Thoracic aorta (tissue), 2 donors: ENCODE results near the gene B4GALT5. TPM values are rescaled to one million over a fixed set of nuclear protein-coding genes. Genes with fewer than 3 reads are reported as not detected.

Source experiments
- ATAC-seq: fragments of 150-250 bp; one replicate; pipeline ENCODE4 v1.8.0; 2017; ENCODE audit warnings: low read depth; ENCODE audit not compliant: insufficient number of reproducible peaks, low FRiP score
- DNase-seq: peaks from one replicate; pipeline ENCODE4 v3.0.0-alpha.2; 2020; ENCODE audit warnings: low spot score
- H3K27ac ChIP-seq, 2 donors: fragments of 200-600 bp; sonication (generic); 1 replicate in 1 of 2; 2 replicates in 1 of 2; pipeline ENCODE4 v1.5.1; 2016; ENCODE audit warnings: mild to moderate bottlenecking in 2 of 2, moderate library complexity in 2 of 2
- H3K27me3 ChIP-seq: fragments of 200-600 bp; sonication (generic); replicated peaks from 2 replicates; pipeline ENCODE4 v1.6.0; 2016; ENCODE audit warnings: mild to moderate bottlenecking; ENCODE audit not compliant: insufficient read depth
- H3K36me3 ChIP-seq: fragments of 200-600 bp; sonication (generic); one replicate; pipeline ENCODE4 v1.5.1; 2016
- H3K4me1 ChIP-seq, 2 donors: fragments of 200-600 bp; sonication (generic); 1 replicate in 1 of 2; 2 replicates in 1 of 2; pipeline versions ENCODE4 v1.5.1 to v1.6.0; 2016; ENCODE audit warnings: low read depth in 2 of 2, mild to moderate bottlenecking in 1 of 2; ENCODE audit not compliant: control insufficient read depth in 1 of 2
- H3K4me3 ChIP-seq: fragments of 200-600 bp; sonication (generic); 2 replicates; pipeline ENCODE4 v1.5.1; 2016; ENCODE audit warnings: mild to moderate bottlenecking
- H3K9me3 ChIP-seq: fragments of 200-600 bp; sonication (generic); 2 replicates; pipeline ENCODE4 v1.5.1; 2016
- total RNA-seq, 2 donors: library from RNA; depleted of rRNA; stranded (reverse); fragments of >200 nt; gene quantifications; one replicate each; pipeline versions ENCODE4 v1.1.0 to v1.2.3, GENCODE V29; 2016
- TF ChIP-seq, protein P1 (sequence below): fragments of 200-600 bp; sonication (generic); IDR thresholded peaks from one replicate; pipeline ENCODE4 v1.5.1; 2019; ENCODE audit warnings: antibody characterized with exemption

Gene B4GALT5
- total RNA-seq, 2 donors from 2014 or later = 15.7 to 45.3 TPM

- peak overlapping the region; percentile 40 to 57 for H3K27ac ChIP-seq
- peaks cover 38 to 68% of the 10 kb centered on the region in 2 donors for H3K4me1 ChIP-seq
These were observed 29.2 kb downstream of the B4GALT5 start for GRCh38 chr20:49684335-49684997.

DNA sequence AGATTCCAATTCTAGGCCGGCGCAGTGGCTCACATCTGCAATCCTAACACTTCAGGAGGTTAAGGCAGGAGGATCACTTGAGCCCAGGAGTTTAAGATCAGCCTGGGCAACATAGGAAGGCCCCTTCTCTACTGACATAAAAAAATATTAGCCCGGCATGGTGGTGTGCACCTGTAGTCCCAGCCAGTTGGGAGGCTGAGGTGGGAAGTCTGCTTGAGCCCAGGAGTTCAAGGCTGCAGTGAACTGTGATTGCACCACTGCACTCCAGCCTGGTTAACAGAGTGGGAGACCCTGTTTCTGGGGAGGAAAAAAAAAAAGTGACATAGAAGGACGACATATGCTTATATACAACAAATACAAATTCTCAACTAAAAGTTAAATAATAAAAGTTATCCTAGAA, 30.9 kb downstream of the B4GALT5 start:
- ATAC-seq = no peak
- H3K4me1 ChIP-seq = peaks cover 47 to 68% of the 10 kb centered on the region in 2 donors

More at GRCh38 chr20:49684335-49684997, 29.2 kb downstream of the B4GALT5 start:
- no peaks in the 10 kb centered on the region for H3K9me3 ChIP-seq
- ATAC-seq (no peak), DNase-seq (no peak)
- TF ChIP-seq, protein P1, sequence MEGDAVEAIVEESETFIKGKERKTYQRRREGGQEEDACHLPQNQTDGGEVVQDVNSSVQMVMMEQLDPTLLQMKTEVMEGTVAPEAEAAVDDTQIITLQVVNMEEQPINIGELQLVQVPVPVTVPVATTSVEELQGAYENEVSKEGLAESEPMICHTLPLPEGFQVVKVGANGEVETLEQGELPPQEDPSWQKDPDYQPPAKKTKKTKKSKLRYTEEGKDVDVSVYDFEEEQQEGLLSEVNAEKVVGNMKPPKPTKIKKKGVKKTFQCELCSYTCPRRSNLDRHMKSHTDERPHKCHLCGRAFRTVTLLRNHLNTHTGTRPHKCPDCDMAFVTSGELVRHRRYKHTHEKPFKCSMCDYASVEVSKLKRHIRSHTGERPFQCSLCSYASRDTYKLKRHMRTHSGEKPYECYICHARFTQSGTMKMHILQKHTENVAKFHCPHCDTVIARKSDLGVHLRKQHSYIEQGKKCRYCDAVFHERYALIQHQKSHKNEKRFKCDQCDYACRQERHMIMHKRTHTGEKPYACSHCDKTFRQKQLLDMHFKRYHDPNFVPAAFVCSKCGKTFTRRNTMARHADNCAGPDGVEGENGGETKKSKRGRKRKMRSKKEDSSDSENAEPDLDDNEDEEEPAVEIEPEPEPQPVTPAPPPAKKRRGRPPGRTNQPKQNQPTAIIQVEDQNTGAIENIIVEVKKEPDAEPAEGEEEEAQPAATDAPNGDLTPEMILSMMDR = no peak
- H3K27me3 ChIP-seq = no peaks in the 10 kb centered on the region
- H3K36me3 ChIP-seq = no peaks in the 10 kb centered on the region
- no peak overlapping the region for H3K4me3 ChIP-seq

DNA sequence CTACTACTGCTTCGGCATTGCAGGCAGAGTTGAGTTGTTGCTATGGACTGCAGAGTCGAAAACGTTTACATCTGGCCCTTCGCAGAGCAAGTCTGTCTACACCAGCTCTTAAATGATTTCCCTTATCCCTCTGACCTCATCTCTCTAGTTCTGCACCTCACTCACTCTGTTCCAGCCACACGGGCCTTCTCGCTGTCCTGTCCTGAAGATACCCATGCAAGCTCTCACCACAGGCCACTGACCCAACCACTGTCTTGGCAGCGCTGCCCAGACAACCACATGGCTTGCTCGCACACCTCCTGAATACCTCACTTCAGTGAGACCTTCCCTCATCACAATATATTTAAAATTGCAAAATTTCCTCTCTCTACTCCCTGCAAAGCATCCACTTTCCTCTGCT, 31.4 kb downstream of the B4GALT5 start:
- DNase-seq (no peak), ATAC-seq (no peak)
- no peak overlapping the region for H3K27ac ChIP-seq
- H3K4me3 ChIP-seq = no peak overlapping the region
- TF ChIP-seq, protein P1 = no peak
- H3K36me3 ChIP-seq = no peaks in the 10 kb centered on the region
- H3K27me3 ChIP-seq = no peaks in the 10 kb centered on the region
- H3K9me3 ChIP-seq = no peaks in the 10 kb centered on the region
- peaks cover 47 to 70% of the 10 kb centered on the region in 2 donors for H3K4me1 ChIP-seq

More for the DNA sequence above, 30.9 kb downstream of the B4GALT5 start:
- TF ChIP-seq, protein P1 = no peak
- Histone ChIP-seq H3K36me3 (no peaks in the 10 kb centered on the region), H3K27ac (no peak overlapping the region), H3K4me3 (no peak overlapping the region), H3K27me3 (no peaks in the 10 kb centered on the region), H3K9me3 (no peaks in the 10 kb centered on the region)
- no peak for DNase-seq

- no peak for DNase-seq
These were observed 31.8 kb downstream of the B4GALT5 start for GRCh38 chr20:49681850-49682216.

DNA sequence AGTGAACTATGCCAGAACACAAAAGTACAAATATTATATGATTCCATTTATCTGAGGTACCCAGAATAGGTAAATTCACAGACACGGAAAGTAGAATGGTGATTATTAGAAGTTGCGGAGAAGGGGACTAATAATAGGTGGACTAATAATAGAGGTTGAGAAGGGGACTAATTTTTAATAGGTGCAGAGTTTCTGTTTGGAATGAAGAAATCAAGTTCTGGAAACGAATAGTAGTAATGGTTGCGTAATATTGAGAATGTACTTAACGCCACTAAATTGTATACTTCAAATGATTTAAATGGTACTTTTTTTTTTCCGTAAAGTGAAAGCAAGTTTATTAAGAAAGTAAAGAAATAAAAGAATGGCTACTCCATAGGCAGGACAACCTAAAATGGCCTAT, 33.2 kb downstream of the B4GALT5 start:
- no peak overlapping the region for H3K4me3 ChIP-seq
- H3K36me3 ChIP-seq = no peaks in the 10 kb centered on the region
- H3K4me1 ChIP-seq = peaks cover 59 to 70% of the 10 kb centered on the region in 2 donors
- H3K27ac ChIP-seq = no peak overlapping the region
- DNase-seq = no peak
- H3K27me3 ChIP-seq = no peaks in the 10 kb centered on the region
- H3K9me3 ChIP-seq = no peaks in the 10 kb centered on the region
- TF ChIP-seq, protein P1 = no peak
- ATAC-seq = no peak

More at GRCh38 chr20:49681850-49682216, 31.8 kb downstream of the B4GALT5 start:
- H3K9me3 ChIP-seq = no peaks in the 10 kb centered on the region
- no peaks in the 10 kb centered on the region for H3K27me3 ChIP-seq
- H3K4me1 ChIP-seq = peaks cover 50 to 70% of the 10 kb centered on the region in 2 donors
- ATAC-seq = no peak
- TF ChIP-seq, protein P1 = no peak
- H3K27ac ChIP-seq = no peak overlapping the region
- no peaks in the 10 kb centered on the region for H3K36me3 ChIP-seq
- H3K4me3 ChIP-seq = no peak overlapping the region
